GM10248 (cell line): ENCODE data around the gene LMO1.
A peak's percentile ranks its signal among the peaks of the same experiment; 100 is the strongest.

ENCODE experiments used
- CTCF ChIA-PET: fragments of 300-600 bp; sonication (Branson Sonifier 250); formaldehyde crosslinking; extraction: SDS; loops from one replicate; lab custom pipeline; 2021; ENCODE audit warnings: antibody characterized with exemption; lab: Yijun Ruan, JAX
- POLR2A ChIA-PET: fragments of 350-650 bp; sonication (Branson Sonifier 250); formaldehyde crosslinking; extraction: SDS; loops from one replicate; lab custom pipeline; 2020; ENCODE audit warnings: antibody characterized with exemption; lab: Yijun Ruan, JAX
- DNase-seq: peaks from one replicate; pipeline ENCODE4 v3.0.0; 2012; ENCODE audit errors: extremely low spot score
- TF ChIP-seq, protein P1 (sequence below): IDR thresholded peaks from 2 replicates; pipeline ENCODE4 v1.5.1; 2012; ENCODE audit warnings: mild to moderate bottlenecking, low read depth; ENCODE audit errors: extremely low read depth, missing control alignments, control extremely low read depth

The LMO1 gene

DNA sequence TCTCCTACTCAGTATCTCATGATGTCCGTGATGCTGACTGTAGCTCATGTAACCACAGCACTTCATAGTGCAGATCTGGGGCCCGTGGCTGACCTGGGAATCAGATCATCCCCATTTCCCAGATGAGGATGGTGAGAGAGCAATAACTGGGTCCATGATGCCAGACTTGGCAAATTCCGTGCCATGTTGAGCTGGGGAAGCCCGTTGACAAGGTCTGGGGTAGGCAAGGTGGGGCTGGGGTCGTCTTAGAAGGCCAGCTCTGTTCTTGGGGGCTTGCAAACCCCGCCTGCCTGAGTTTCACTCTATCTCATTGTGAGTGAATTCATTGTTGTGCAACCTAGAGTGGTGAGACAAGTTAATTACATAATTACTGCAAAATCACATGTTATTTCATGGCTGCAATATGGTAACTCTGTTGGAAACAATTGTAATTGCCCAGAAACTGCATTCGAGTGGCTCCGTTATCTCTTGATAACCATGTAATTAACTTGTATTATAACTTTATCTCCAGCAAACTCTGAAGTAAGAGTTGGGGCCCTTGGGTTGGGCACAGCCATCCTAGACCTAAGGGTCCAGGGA is 41.7 kb downstream of the LMO1 start:
- POLR2A ChIA-PET: no interaction called here

DNA sequence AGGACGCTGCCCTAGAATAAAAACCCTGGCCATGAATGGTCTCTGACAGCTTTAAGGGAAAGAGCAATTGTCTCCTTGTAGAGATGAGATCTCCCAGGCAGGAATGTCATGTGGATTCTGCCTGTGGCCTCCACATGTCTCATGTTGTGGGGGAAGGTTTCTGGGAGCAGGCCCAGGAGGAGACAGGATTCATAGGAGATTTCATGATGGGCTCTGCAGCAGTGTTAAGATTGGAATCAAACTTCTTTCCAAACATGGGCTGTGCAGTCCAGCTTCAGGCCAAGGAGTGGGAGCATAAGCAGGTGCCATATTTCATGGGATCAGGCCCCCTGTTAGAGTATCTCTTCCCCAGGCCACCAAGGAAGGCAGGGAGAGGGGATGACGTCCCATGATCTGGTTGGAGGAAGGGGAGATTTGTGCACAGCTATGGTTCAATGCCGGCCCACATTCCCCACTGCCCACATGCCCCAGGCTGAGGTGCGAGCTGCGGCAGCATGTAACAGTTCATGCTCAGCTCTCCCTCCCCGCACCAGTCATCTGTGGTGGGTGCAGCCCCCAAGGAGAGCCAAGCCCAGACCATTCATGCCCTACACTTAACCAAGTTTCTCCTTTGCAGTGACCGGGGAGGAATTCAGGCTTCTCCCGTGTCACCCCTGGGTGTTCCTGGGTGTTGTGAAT is 42.5 kb downstream of the LMO1 start:
- no peak for DNase-seq
- CTCF ChIA-PET: interaction anchor here (1.0 to 6.1 kb wide), 11 partner anchors 8 to 916 kb away, joined by 3 to 69 read pairs (median 3); no protein-coding TSS in a partner anchor
- TF ChIP-seq, protein P1, sequence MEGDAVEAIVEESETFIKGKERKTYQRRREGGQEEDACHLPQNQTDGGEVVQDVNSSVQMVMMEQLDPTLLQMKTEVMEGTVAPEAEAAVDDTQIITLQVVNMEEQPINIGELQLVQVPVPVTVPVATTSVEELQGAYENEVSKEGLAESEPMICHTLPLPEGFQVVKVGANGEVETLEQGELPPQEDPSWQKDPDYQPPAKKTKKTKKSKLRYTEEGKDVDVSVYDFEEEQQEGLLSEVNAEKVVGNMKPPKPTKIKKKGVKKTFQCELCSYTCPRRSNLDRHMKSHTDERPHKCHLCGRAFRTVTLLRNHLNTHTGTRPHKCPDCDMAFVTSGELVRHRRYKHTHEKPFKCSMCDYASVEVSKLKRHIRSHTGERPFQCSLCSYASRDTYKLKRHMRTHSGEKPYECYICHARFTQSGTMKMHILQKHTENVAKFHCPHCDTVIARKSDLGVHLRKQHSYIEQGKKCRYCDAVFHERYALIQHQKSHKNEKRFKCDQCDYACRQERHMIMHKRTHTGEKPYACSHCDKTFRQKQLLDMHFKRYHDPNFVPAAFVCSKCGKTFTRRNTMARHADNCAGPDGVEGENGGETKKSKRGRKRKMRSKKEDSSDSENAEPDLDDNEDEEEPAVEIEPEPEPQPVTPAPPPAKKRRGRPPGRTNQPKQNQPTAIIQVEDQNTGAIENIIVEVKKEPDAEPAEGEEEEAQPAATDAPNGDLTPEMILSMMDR: no peak
- POLR2A ChIA-PET: no interaction called here

More for the DNA sequence above, 41.7 kb downstream of the LMO1 start:
- CTCF ChIA-PET: interaction anchor here (0.7 to 6.1 kb wide), 5 partner anchors 14 to 916 kb away, joined by 3 to 69 read pairs (median 3); no protein-coding TSS in a partner anchor
- no peak for DNase-seq
- TF ChIP-seq, protein P1: no peak

DNA sequence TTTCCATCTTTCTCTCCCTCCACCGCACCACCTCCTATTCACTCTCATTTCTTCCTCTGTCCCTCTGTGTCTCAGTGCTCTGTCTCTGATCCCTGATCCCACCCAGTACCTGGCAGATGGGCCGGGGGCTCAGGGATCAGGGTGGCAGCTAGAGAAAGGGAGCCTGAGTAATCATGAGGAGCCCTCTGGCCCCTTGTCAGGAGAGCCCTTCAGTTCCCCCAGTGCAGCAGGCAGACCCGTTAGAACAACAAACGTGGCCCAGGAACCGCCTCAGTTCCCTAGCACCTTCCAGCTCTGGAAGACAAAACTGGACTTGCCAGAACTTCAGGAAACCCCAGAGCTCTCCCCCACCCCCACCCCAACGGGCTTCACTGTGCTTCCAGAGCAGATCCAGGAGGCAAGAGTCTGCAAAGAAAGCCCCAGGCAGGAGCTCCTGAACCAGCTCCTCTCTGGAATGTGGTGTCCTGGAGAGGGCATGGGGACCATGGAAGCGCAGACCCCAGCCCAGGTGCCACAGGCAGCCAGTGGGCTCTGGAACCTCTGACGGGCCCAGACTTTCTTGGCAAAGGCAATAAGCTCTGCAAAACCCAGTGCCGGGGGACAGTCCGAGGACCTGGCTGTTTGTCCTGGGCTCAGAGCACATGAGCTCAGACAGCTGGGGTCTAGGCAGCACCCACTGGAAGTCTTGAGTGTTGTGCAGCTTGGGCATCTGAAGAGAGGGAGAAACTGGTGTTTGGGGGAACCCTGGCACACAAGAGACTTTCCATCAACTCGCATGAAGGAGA is 43.2 kb downstream of the LMO1 start:
- ChIA-PET POLR2A (no interaction called here), CTCF (interaction anchor here (0.6 to 6.1 kb wide), 17 partner anchors 8 to 917 kb away, joined by 3 to 69 read pairs (median 3); partner anchors contain the start of gene LMO1)
- TF ChIP-seq, protein P1: no peak
- DNase-seq: no peak

DNA sequence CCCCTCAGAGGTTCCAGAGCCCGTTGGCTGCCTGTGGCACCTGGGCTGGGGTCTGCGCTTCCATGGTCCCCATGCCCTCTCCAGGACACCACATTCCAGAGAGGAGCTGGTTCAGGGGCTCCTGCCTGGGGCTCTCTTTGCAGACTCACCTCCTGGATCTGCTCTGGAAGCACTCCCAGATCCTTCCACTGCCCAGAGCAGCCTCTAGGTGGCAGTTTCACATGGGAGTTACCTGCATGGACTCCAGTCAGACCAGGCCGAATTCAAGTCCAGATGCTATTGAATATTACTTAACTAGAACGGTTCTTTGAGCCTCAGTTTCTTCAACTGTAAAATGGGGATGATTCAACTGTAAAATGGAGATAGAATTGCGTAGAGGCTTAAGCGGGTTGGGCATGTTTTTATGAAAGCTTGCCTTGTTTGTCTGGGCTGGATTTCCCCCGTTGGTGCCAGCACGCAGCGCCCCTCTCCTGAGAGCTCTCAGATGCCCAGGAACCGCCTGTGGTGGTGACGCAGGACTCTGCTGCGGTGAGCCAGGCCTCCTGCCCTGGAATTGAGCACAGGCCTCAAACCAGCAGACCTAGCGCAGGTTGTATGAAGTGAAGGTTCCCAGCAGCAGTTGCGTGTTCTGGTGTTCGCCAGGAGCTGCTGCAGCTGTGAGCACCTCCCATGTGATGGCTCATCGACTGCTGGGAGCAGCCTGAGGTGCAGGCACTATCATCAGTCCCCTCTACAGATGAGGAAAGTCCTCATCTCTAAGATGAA is 44.2 kb downstream of the LMO1 start:
- peak; percentile 62 for DNase-seq
- TF ChIP-seq, protein P1: peak; percentile 70
- ChIA-PET POLR2A (no interaction called here), CTCF (interaction anchor here (0.6 to 6.1 kb wide), 13 partner anchors 10 to 383 kb away, joined by 3 to 69 read pairs (median 3); partner anchors contain the start of gene LMO1)

DNA sequence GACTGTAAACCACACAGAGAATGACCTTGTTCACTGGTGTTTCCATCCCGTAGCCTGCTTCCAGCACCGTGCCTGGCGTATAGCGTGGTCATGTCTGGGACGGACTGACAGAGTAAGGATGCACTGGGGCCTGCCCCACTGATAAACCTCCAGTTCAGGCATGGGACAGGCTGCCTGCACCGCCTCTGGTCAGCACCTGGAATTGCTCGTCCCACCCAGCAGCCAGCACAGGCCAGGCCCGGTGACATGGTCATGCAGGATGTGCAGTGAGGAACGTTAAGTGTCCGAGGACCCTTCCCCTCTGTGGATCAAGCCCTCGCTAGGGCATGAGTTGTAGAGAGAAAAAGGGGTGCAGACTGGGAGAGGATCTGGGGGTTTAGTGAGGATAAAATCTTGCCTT is 44.8 kb downstream of the LMO1 start:
- DNase-seq: no peak
- POLR2A ChIA-PET: no interaction called here
- CTCF ChIA-PET: interaction anchor here (2.0 to 6.1 kb wide), 4 partner anchors 10 to 348 kb away, joined by 7 to 69 read pairs (median 10); no protein-coding TSS in a partner anchor
- TF ChIP-seq, protein P1: no peak

DNA sequence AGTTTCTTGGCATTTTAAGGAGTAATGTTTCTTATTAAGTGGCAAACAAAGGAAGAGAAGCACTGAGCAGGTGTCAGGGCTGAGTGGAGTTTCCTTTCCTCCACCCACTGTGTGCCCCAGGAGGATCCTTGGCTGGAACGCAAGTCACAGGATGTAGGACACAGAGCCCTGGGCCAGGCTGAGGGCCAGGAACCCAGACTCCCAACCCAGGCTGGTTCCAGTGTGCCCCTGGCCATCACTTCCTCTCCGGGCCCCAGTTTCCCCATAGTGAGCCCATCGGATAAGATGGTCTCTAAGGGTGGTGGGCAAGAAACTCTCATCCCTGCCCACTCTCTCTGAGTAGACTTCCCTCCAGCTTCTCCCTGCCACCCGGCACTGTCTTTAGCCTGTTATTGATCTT is 45.3 kb downstream of the LMO1 start:
- ChIA-PET CTCF (interaction anchor here (3.3 kb wide), 1 partner anchor 13 kb away, joined by 7 read pairs; no protein-coding TSS in a partner anchor), POLR2A (no interaction called here)

More for the DNA sequence above, 45.3 kb downstream of the LMO1 start:
- TF ChIP-seq, protein P1: no peak
- DNase-seq: no peak
